HG02870 (cell line): Measurements from ENCODE around the gene USP32.

ENCODE experiments used
- ATAC-seq: cut with Tn5 transposase; IDR thresholded peaks from one replicate; pipeline ENCODE4 v1.9.1; 2021; ENCODE audit warnings: mild to moderate bottlenecking, moderate library complexity; ENCODE audit not compliant: unreplicated experiment

Gene USP32

GRCh38 chr17:60141111-60142018 lies 250.6 kb downstream of the USP32 start:
- no peak for ATAC-seq

GRCh38 chr17:60139438-60140285 lies 252.3 kb downstream of the USP32 start:
- no peak for ATAC-seq

- ATAC-seq = no peak
Observed at GRCh38 chr17:60138769-60139437, 253.0 kb downstream of the USP32 start.

GRCh38 chr17:60137731-60138130 lies 254.2 kb downstream of the USP32 start:
- no peak for ATAC-seq

GRCh38 chr17:60135951-60136666 lies 255.8 kb downstream of the USP32 start:
- ATAC-seq = no peak

GRCh38 chr17:60135151-60135950 lies 256.6 kb downstream of the USP32 start:
- ATAC-seq = peak; percentile 95

GRCh38 chr17:60134396-60135150 lies 257.4 kb downstream of the USP32 start:
- no peak for ATAC-seq

GRCh38 chr17:60130466-60130865 lies 261.5 kb downstream of the USP32 start:
- ATAC-seq = no peak

- no peak for ATAC-seq
Observed at GRCh38 chr17:60129164-60129563, 262.8 kb downstream of the USP32 start.
